Measurements from ENCODE around the gene TSPEAR. TPM values are rescaled to one million over a fixed set of nuclear protein-coding genes. Genes with fewer than 3 reads are reported as not detected.
"Not testable (repeated sequence)": the region's sequence is repeated elsewhere in the genome, so short reads cannot be mapped to it uniquely, and the experiment has no call there.

Gene TSPEAR
- total RNA-seq, 4 donors from 2014 or later = 0.19 TPM; not detected in 3

GRCh38 chr21:44583800-44584147, 127.6 kb downstream of the TSPEAR start:
- DNase-seq (ENCODE audit: low spot score) (no peak), ATAC-seq (ENCODE audit: low FRiP score) (no peak)
- TF ChIP-seq CTCF (IDR thresholded peaks at IDR 0.05) = no peak

GRCh38 chr21:44583089-44583799, 128.1 kb downstream of the TSPEAR start:
- DNase-seq (ENCODE audit: low spot score) (no peak), ATAC-seq (ENCODE audit: low FRiP score) (no peak)
- no peak for TF ChIP-seq CTCF (IDR thresholded peaks at IDR 0.05)

GRCh38 chr21:44582055-44582454, 129.3 kb downstream of the TSPEAR start:
- ATAC-seq (ENCODE audit: low FRiP score) (no peak), DNase-seq (ENCODE audit: low spot score) (no peak)

GRCh38 chr21:44581158-44581557, 130.2 kb downstream of the TSPEAR start:
- TF ChIP-seq CTCF (IDR thresholded peaks at IDR 0.05) = no peak
- ATAC-seq (ENCODE audit: low FRiP score) (no peak), DNase-seq (ENCODE audit: low spot score) (no peak)

More at GRCh38 chr21:44582055-44582454, 129.3 kb downstream of the TSPEAR start:
- TF ChIP-seq CTCF (IDR thresholded peaks at IDR 0.05) = no peak

- not testable (repeated sequence) for ATAC-seq (ENCODE audit: low FRiP score); DNase-seq (ENCODE audit: low spot score)
Observed at GRCh38 chr21:44580231-44580821, 131.0 kb downstream of the TSPEAR start, which contains the start of gene KRTAP10-5. KRTAP10-5 (minus strand) TSS chr21:44580604; CDS start chr21:44580578, 26 bp downstream.

GRCh38 chr21:44579833-44580144, 131.6 kb downstream of the TSPEAR start:
- no peak for DNase-seq (ENCODE audit: low spot score)
- no peak for ATAC-seq (ENCODE audit: low FRiP score)
- TF ChIP-seq CTCF (IDR thresholded peaks at IDR 0.05) = no peak

GRCh38 chr21:44579056-44579832, 132.1 kb downstream of the TSPEAR start:
- DNase-seq (ENCODE audit: low spot score) (no peak), ATAC-seq (ENCODE audit: low FRiP score) (no peak)
- no peak for TF ChIP-seq CTCF (IDR thresholded peaks at IDR 0.05)
